GM20431 (cell line): ENCODE data around the gene SAMD10.
"Not testable (repeated sequence)": the region's sequence is repeated elsewhere in the genome, so short reads cannot be mapped to it uniquely, and the experiment has no call there.

Experiments
- in situ Hi-C: fragments of 300-500 bp; cut with MseI, MboI; formaldehyde crosslinking; loops from one replicate; pipeline ENCODE4 v1.15.0; 2020; ENCODE audit warnings: low sequenced_read_pairs; ENCODE audit not compliant: unreplicated experiment

The SAMD10 gene

GRCh38 chr20:63970714-63971431 lies 8.6 kb downstream of the SAMD10 start:
- in situ Hi-C loops: no loop called here

DNA sequence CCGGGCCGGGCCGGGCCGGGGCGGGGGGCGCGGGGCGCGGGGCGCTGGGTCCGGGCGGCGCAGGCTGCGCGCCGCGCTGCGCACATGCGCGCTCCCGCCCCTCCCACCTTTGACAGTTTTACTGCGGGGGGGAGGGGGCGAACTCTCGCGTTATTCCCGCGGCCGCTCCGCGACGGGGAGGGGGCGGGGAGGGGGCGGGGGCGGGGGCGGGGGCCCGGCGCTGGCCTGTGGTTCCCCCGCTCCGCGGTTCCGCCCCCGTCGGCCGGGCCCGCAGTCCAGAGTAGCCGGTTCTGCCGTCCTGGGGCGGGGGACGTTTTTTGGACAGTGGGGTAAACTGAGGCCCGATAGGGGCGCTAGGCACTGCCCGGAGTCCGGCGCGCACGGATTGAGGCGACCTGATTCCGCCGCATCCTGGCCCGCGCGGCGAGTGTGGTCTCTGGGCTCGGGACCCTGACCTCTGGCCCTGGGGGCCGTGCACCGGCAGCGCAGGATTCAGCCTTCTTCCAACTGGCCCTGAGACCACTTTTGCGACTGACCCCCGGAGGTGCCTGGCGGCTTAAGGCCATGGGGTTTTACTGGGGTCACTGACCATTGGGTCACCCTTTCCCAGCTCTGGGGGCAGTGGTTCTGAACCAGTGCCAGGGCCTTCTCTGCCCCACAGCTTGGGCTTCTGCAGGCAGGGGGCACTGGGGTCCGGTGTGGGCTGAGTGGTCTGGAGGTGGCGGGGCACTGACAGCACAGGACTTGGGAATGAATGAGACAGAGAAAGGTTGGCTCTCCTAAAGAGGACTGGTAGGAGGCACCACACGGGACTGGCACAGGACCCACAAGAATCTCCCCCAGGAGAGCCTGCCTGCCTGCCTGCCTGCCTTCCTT lies 9.4 kb downstream of the SAMD10 start, which contains the start of gene ZNF512B:
TSS of gene ZNF512B (minus strand) at position 93 of the 876 bp plus-strand sequence. CDS start 1,980 bp downstream, outside the sequence.
- in situ Hi-C loops: no loop called here

DNA sequence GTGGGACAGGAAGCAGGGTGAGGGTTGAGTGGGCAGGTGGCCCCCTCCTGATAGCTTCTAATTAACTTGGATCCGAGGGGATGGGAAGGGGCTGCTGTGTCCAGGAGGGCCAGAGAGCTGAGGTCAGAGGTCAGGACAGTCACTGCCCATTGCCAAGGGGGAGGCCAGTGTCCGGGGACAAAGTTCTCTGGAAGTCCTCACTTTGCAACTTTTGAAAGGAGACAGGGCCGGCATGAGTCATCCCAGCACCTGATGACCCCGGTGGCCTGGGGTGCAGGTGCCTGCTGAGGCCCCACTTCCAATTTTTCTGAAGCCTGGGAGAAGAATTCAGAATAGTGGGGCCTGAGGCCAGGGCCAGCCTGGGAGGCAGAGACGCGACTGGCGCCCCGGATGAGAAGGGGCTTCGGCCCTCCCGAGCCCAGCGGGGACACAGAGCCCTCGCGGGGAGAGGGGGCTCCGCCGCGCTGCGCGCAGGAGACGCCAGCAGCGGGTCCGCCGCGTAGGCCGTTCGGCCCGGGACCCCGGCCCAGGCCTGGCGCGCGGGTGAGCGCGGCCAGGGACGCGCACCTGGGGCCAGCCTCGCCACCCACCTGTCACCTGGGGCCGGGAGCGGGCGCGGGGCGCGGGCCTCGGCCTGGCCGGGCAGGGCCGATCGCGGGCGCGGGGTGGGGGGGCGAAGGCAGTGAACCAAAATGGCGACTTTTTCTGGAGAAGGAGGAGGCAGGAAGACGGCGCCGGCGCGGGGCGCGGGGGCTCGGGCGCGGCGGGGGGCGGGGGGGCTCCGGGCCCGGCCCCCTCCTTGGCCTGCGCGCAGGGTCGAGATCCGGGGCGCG lies 10.3 kb downstream of the SAMD10 start:
- in situ Hi-C loops: no loop called here

- in situ Hi-C loops: no loop called here
These were observed 11.1 kb downstream of the SAMD10 start for GRCh38 chr20:63968136-63968927.

DNA sequence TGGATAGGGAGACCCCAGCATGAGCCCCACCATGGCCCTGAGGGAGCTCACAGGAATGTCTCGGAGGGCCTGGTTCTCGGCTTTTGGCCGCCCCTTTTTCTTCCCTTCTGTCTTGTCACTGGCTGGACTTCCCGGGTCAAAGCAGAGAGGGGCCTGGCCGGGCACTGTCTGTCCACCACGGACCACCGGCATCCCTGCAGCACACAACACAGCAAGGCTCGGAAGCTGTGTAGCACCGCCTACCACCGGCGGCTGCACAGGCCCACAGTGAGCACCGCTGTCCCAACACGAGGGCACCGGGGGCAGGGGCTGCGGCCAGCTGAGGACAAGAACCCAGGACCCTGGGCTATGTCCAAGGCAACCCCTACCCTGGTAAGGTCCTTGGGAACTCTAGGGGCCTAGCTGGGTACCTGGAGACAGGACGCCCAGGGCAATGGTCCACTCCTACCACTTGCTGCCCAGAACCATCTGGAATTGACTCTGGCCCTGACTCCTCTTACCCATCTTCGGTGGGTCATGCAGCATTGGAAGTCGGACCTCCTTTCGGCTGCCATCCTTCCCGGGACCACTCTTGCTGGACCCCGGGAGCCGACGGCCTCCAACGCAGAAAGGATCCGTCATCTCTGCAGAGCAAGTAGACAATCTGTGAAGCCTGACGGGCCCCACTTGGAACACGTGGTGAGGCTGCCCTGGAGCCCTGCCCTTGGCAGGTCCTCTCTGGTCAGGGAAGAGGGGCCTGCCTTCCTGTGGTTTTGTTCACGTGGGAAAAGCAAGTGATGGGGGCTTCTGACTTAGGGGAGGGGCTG lies 11.9 kb downstream of the SAMD10 start:
- in situ Hi-C loops: no loop called here

GRCh38 chr20:63966944-63967322 lies 12.5 kb downstream of the SAMD10 start:
- in situ Hi-C loops: no loop called here

DNA sequence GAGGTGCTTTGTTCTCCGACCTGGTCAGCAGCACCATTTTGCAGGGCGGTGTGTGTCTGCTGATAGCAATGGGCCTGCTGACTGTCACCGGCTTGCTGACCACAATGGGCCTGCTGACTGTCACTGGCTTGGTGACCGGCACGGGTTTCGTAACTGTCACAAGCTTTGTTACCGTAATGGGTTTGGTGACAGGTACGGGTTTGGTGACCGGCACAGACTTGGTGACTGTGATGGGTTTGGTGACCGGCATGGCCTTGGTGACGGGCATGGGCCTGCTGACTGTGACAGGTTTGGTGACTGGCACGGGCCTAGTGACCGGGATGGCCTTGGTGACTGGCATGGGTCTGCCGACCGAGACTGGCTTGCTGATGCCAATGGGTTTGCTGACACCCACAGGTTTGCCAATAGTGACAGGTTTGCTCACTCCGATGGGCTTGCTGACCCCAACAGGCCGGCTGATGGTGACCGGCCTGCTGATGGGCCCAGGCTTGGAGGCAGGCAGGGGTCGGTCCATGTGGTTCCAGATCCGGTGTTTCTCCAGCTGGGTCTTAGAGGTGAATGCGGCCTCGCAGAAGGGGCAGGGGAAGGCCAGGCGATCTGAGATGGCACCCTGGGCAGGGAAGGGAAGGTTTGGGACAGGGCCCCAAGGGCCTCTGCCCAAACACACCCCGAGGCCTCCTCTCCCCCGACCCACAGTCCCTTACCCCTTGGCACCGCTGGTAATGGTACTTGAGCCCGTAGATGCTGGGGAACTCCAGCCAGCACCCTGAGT lies 13.1 kb downstream of the SAMD10 start:
- in situ Hi-C loops: no loop called here

DNA sequence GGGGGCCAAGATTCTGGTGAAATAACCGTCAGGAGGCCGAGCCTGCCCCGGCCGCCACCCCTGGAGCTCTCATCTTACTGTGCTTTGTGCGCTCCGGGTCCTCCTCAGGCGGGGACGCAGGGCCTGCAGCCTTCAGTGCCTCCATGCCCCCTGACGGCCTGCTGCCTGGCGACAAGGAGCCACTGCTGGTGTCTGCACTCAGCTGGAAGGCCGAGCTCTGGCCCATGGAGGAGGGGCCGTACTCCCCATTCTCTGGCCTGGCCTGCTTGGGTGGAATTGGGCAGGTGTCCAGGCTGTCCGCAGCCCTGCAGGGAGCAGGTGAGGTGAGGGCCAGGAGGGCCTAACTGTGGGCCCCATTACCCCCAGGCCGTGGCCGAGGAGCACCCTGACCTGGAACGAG lies 15.0 kb downstream of the SAMD10 start:
- in situ Hi-C loops: no loop called here

GRCh38 chr20:63963784-63964301 lies 15.6 kb downstream of the SAMD10 start:
- in situ Hi-C loops: no loop called here

DNA sequence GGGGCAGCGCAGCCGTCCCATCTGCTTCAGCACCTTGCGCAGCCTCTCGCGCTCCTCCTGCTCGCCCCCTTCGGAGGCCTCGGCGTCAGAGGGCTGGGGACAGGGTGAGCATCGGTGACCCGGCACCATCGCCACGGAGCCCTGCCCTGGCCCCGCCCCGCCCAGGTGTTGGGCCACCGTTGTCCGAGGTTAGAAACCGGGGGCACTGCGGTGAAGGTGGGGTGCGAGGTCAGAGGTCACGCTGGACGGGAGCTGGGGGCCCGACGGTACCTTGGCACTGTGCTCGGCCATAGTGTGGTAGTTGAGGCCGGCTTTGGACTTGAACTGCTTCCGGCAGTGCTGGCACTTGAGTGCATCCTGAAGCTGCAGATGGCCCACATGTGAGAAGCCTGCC lies 16.1 kb downstream of the SAMD10 start:
- in situ Hi-C loops: no loop called here

DNA sequence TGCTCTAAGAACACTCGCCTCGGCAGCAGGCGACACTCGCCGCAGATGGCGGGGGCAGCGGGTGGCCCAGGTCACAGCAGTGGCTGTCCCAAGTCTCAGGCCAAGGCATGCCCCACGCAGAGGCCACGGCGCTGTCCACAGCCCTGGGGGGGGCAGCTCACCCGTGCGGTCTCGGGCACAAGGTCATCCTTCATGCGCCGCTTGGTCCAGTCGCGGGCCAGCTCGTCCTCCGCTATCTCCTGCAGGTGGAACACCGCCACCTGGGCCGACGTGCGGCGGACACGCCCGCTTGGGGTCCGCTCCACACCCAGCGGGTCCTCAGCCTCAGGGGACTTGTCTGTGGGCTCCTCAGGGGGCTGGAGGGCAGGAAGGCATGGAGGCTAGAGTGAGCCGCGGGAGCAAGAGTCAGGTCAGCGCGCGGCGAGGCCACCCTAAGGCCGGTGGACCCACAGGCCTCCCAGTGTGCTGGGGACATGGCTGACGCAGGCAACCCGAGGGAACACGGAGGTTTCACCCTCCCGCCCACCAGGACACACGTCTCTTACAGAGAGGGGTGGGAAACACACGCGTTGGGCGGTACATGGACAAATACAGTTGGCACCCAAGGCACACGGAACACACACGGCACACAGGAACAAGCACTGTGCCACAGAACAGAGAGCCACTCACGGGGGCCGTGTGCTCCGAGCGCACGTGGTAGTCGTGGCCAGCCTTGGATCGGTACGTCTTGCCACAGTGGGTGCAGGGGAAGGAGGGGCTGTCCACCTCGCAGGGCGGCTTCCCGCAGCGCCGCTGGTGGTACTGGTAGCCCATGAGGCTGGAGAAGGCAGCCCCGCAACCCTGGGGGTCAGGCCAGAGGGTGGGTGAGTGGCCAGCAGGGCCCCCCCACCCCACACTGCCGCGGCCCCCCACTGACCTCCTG lies 16.8 kb downstream of the SAMD10 start:
- in situ Hi-C loops: no loop called here

DNA sequence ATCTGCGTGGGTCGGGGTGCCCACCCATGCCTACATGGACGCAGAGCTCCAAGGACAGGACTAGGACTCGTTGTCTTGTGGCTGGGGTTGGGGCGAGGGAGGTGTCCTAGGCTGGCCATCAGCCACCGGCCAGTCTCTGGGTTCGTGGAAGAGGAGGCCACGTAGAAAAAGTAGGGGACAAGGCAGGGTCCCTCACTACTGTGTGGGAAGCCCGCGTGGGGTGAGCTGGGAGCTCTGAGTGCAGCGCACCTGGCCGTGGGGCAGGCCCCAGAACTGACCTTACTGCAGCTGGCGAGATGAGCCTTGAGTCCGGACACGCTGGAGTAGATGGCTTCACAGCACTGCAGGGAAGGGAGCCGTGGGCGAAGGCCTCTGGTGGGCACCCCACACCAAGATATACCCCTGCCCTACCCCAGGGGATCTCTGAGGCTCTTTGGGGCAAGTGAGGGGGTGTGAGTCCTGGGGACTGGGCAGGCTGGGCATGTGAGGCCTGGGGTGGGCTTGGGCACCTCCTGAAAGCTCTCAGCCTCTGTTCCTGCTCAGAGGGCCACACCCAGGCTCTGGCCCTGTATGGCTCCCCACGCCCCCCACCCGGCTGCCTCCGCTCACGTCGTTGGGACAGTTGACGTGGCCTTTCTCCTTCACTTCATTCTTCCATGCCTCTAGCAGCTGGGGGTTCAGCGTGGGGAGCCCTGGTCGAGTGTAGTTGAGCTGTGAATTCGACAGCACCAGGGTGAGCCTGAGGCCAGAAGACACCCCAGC lies 17.6 kb downstream of the SAMD10 start:
- in situ Hi-C loops: no loop called here

- in situ Hi-C loops: not testable (repeated sequence)
These were observed 18.5 kb downstream of the SAMD10 start for GRCh38 chr20:63960654-63961621.

DNA sequence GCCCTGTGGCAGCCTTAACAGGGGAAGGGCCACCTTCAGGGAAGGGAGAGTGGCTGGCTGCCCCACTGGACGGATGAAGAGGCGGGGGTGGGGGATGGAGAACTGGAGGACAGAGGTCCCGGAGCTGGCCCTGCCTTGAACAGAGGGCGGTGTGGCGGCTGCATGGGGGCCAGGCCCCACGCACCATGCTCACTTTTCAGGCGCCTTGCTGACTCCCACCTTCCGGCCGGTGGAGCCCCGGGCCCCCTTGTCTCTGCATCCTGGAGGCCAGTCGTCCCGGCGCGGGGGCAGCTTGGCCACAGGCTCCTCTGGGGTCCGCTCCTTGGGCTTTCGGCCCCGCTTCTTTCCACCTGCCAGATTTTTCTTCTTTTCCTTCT lies 19.8 kb downstream of the SAMD10 start:
- in situ Hi-C loops: no loop called here
